ENCODE measurements around the gene HOXA11. TPM values are rescaled to one million over a fixed set of nuclear protein-coding genes. Genes with fewer than 3 reads are reported as not detected.

Gene HOXA11
- total RNA-seq, 1 experiment from 2014 or later, result 26.6 TPM

DNA sequence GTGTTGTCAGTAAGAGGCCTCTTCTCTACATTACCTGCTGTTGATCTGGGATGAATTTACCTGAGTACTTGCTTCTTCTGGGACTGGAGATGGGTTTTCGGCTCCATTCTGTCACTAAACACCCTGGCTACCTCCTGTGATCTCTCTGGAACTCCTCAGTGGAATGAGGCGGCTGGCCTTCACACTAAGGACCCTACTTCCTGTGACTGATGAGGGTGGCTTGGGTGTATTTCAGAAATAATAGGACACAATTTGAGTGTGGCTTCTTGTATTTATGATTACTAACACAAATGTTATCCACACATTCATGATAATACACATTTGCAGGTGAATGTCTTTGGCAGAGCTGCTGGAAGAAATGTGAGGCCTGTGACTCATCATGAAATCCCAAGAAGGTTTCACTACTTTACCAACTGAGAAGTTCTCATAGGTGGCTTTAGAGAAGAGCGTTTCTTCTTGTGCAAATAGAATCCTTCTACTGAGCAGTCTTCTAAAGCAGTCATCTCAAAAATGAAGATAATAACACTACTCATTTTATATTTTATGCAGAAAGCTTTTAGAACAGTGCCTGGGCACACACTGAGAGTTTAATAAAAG lies 36.3 kb upstream of the HOXA11 start:
- 0 out of 2 replicates have a peak overlapping the region, but pooled peaks have one; percentile 8 for H3K27ac ChIP-seq (ENCODE audit: low read length)
- H3K4me1 ChIP-seq (ENCODE audit: insufficient read depth, low read length), result peaks cover 14% of the 10 kb centered on the region
- no peak overlapping the region for H3K4me3 ChIP-seq (ENCODE audit: low read length)
- no peak overlapping the region for H2AFZ ChIP-seq (ENCODE audit: low read length)
- BruUV-seq (replicated peaks), result no TSS peak
- CTCF ChIA-PET, result interaction anchor here (0.6 to 1.0 kb wide), 2 partner anchors 25 to 1489 kb away, joined by 3 to 5 read pairs; no protein-coding TSS in a partner anchor
- H3K9me2 ChIP-seq (replicated peaks; ENCODE audit: low read length), result no peaks in the 10 kb centered on the region
- no peaks in the 10 kb centered on the region for H3K27me3 ChIP-seq (ENCODE audit: low read length)
- peak; percentile 95 for ATAC-seq
- H3K4me2 ChIP-seq (ENCODE audit: low read length), result peak overlapping the region; percentile 28; the same call in 1 of the 2 replicates
- no peaks in the 10 kb centered on the region for H3K36me3 ChIP-seq (ENCODE audit: low read depth, low read length)
- no peaks in the 10 kb centered on the region for H4K20me1 ChIP-seq (ENCODE audit: low read length)
- H3K9me3 ChIP-seq (ENCODE audit: low read length), result no peaks in the 10 kb centered on the region
- TF ChIP-seq, protein P1, sequence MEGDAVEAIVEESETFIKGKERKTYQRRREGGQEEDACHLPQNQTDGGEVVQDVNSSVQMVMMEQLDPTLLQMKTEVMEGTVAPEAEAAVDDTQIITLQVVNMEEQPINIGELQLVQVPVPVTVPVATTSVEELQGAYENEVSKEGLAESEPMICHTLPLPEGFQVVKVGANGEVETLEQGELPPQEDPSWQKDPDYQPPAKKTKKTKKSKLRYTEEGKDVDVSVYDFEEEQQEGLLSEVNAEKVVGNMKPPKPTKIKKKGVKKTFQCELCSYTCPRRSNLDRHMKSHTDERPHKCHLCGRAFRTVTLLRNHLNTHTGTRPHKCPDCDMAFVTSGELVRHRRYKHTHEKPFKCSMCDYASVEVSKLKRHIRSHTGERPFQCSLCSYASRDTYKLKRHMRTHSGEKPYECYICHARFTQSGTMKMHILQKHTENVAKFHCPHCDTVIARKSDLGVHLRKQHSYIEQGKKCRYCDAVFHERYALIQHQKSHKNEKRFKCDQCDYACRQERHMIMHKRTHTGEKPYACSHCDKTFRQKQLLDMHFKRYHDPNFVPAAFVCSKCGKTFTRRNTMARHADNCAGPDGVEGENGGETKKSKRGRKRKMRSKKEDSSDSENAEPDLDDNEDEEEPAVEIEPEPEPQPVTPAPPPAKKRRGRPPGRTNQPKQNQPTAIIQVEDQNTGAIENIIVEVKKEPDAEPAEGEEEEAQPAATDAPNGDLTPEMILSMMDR (conservative IDR thresholded peaks at IDR 0.05; ENCODE audit: low read depth, low read length), result no peak
- TF ChIP-seq EZH2phosphoT487 (IDR thresholded peaks at IDR 0.05; ENCODE audit: borderline replicate concordance, low read length) (no peak), EZH2 (IDR thresholded peaks at IDR 0.05; ENCODE audit: low read length, unreplicated experiment) (no peak)
- no peaks in the 10 kb centered on the region for H3K79me2 ChIP-seq (ENCODE audit: low read length)
- no peaks in the 10 kb centered on the region for H3F3A ChIP-seq (ENCODE audit: low read length, unreplicated experiment)
- peak; percentile 82 for DNase-seq
- H3K9ac ChIP-seq (ENCODE audit: low read length), result no peak overlapping the region
- intact Hi-C loops (cut with micrococcal nuclease), result no loop called here
- POLR2A ChIA-PET (ENCODE audit: unreplicated experiment), result no interaction called here

DNA sequence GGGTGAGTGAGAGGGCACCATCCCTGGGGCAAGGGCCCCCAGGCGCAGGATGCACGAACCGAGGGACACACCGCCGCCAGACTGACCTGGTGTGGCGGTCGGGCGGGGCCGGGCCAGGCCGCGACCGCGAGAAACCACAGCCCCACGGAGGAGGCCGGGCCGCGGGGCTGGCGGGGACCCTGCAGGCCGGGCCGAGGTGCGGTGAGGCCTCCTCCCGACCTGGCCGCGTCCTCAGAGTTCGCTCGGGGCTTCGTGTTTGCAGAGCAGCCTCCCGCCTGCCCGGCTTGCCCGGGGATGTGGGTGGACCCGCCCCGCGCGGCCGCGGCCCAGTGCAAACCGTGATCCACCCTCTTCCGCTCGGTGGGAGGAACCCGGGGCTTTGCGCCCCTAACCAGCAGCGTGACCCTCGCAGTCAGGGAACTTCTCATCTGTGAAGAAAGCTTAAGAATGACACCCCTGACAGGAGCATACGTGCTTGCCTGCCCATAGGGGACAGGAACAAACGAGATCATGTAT lies 35.5 kb upstream of the HOXA11 start:
- no peak overlapping the region for H3K9ac ChIP-seq (ENCODE audit: low read length)
- TF ChIP-seq EZH2phosphoT487 (IDR thresholded peaks at IDR 0.05; ENCODE audit: borderline replicate concordance, low read length) (no peak), EZH2 (IDR thresholded peaks at IDR 0.05; ENCODE audit: low read length, unreplicated experiment) (no peak)
- TF ChIP-seq, protein P1 (conservative IDR thresholded peaks at IDR 0.05; ENCODE audit: low read depth, low read length), result no peak
- intact Hi-C loops (cut with micrococcal nuclease), result no loop called here
- no peak for DNase-seq
- no peaks in the 10 kb centered on the region for H3K79me2 ChIP-seq (ENCODE audit: low read length)
- H3K4me2 ChIP-seq (ENCODE audit: low read length), result no peak overlapping the region
- H2AFZ ChIP-seq (ENCODE audit: low read length), result no peak overlapping the region
- H3K4me1 ChIP-seq (ENCODE audit: insufficient read depth, low read length), result peaks cover 14% of the 10 kb centered on the region
- no peak overlapping the region for H3K27ac ChIP-seq (ENCODE audit: low read length)
- no peaks in the 10 kb centered on the region for H3K27me3 ChIP-seq (ENCODE audit: low read length)
- no peak overlapping the region for H3K4me3 ChIP-seq (ENCODE audit: low read length)
- POLR2A ChIA-PET (ENCODE audit: unreplicated experiment), result no interaction called here
- no peaks in the 10 kb centered on the region for H4K20me1 ChIP-seq (ENCODE audit: low read length)
- H3F3A ChIP-seq (ENCODE audit: low read length, unreplicated experiment), result no peaks in the 10 kb centered on the region
- CTCF ChIA-PET, result no interaction called here
- no peaks in the 10 kb centered on the region for H3K36me3 ChIP-seq (ENCODE audit: low read depth, low read length)
- ATAC-seq, result no peak
- no TSS peak for BruUV-seq (replicated peaks)
- H3K9me3 ChIP-seq (ENCODE audit: low read length), result no peaks in the 10 kb centered on the region
- no peaks in the 10 kb centered on the region for H3K9me2 ChIP-seq (replicated peaks; ENCODE audit: low read length)

DNA sequence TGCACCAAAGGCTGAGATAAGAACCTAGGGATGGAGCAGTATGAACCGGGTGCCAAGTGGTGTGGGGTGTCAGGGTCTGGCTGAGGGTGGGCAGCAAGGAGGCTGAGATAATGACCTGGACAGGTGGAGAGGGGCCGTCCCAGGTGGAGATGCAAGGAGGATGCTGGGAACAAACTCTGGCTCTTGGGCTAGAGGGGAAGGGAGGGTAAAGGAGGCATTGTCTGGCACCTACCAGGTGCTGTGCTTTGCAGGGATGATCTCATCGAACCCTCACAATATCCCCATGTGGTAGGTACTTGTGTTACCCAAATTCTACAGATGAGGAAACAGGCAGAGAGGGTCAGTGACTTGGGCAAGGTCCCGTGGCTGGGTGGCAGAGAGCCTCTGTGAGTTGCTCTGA lies 34.8 kb upstream of the HOXA11 start:
- no peak overlapping the region for H3K4me2 ChIP-seq (ENCODE audit: low read length)
- no peaks in the 10 kb centered on the region for H3K79me2 ChIP-seq (ENCODE audit: low read length)
- DNase-seq, result no peak
- H3K4me3 ChIP-seq (ENCODE audit: low read length), result no peak overlapping the region
- H3K27ac ChIP-seq (ENCODE audit: low read length), result no peak overlapping the region
- TF ChIP-seq EZH2 (IDR thresholded peaks at IDR 0.05; ENCODE audit: low read length, unreplicated experiment) (no peak), EZH2phosphoT487 (IDR thresholded peaks at IDR 0.05; ENCODE audit: borderline replicate concordance, low read length) (no peak)
- TF ChIP-seq, protein P1 (conservative IDR thresholded peaks at IDR 0.05; ENCODE audit: low read depth, low read length), result no peak
- H3F3A ChIP-seq (ENCODE audit: low read length, unreplicated experiment), result no peaks in the 10 kb centered on the region
- no peaks in the 10 kb centered on the region for H3K9me3 ChIP-seq (ENCODE audit: low read length)
- H3K9ac ChIP-seq (ENCODE audit: low read length), result no peak overlapping the region
- intact Hi-C loops (cut with micrococcal nuclease), result no loop called here
- ChIA-PET POLR2A (ENCODE audit: unreplicated experiment) (no interaction called here), CTCF (no interaction called here)
- ATAC-seq, result no peak
- no TSS peak for BruUV-seq (replicated peaks)
- H3K9me2 ChIP-seq (replicated peaks; ENCODE audit: low read length), result no peaks in the 10 kb centered on the region
- H3K4me1 ChIP-seq (ENCODE audit: insufficient read depth, low read length), result peaks cover 14% of the 10 kb centered on the region
- no peak overlapping the region for H2AFZ ChIP-seq (ENCODE audit: low read length)
- no peaks in the 10 kb centered on the region for H3K27me3 ChIP-seq (ENCODE audit: low read length)
- H4K20me1 ChIP-seq (ENCODE audit: low read length), result no peaks in the 10 kb centered on the region
- no peaks in the 10 kb centered on the region for H3K36me3 ChIP-seq (ENCODE audit: low read depth, low read length)

Measured in PC-3 (cell line).